Chondrocyte (in vitro differentiated cells): ENCODE data around the gene LUZP2. TPM values are rescaled to one million over a fixed set of nuclear protein-coding genes. Genes with fewer than 3 reads are reported as not detected.

ENCODE experiments used
- DNase-seq: peaks from one replicate; pipeline ENCODE4 v3.0.0; 2021; ENCODE audit warnings: mixed read lengths, low spot score
- H3K27ac Mint-ChIP-seq: one replicate; pipeline ENCODE4 v1.8.0; 2021; ENCODE audit warnings: mild to moderate bottlenecking, moderate library complexity, mixed read lengths; ENCODE audit not compliant: unreplicated experiment
- H3K27me3 Mint-ChIP-seq: 2 replicates; pipeline ENCODE4 v1.8.0; 2021; ENCODE audit warnings: low read depth, mixed read lengths
- H3K36me3 Mint-ChIP-seq: 2 replicates; pipeline ENCODE4 v1.8.0; 2021; ENCODE audit warnings: low read depth, mixed read lengths
- H3K4me1 Mint-ChIP-seq: 2 replicates; pipeline ENCODE4 v1.8.0; 2021; ENCODE audit warnings: low read depth, mild to moderate bottlenecking, mixed read lengths
- H3K4me3 Mint-ChIP-seq: one replicate; pipeline ENCODE4 v1.8.0; 2021; ENCODE audit warnings: mild to moderate bottlenecking, moderate library complexity, mixed read lengths; ENCODE audit not compliant: unreplicated experiment
- H3K9me3 Mint-ChIP-seq: 2 replicates; pipeline ENCODE4 v1.8.0; 2021; ENCODE audit warnings: low read depth, mixed read lengths
- total RNA-seq: library from RNA; stranded (reverse); gene quantifications from 3 replicates; pipeline ENCODE4 v1.2.1, GENCODE V29; 2021
- TF ChIP-seq, protein P1 (sequence below): fragments of 200-600 bp; sonication (generic); IDR thresholded peaks from 2 replicates; pipeline ENCODE4 v1.5.0; 2021; ENCODE audit warnings: antibody characterized with exemption, mild to moderate bottlenecking, moderate library complexity

LUZP2 gene
- total RNA-seq, 1 donor from 2014 or later, result 13.9 TPM

DNA sequence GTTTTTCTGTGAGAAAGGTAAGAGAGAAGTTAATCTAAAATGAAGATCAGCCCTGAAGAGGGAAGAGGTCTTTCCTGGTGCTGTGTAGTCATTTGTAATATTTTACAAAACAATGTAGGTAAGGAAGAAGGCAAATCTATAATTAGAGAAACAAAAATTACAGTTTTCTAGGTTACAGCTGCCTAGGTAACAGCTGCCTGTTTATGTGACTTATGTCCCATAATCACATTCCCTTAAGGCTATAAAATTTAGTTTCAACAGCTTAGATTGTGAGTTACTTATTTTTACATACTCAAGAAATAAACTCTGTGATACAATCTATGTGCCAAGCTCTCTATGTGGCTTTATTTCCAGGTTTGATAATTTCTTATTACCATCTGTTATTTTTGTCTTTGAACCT, 19.8 kb downstream of the LUZP2 start:
- TF ChIP-seq, protein P1, sequence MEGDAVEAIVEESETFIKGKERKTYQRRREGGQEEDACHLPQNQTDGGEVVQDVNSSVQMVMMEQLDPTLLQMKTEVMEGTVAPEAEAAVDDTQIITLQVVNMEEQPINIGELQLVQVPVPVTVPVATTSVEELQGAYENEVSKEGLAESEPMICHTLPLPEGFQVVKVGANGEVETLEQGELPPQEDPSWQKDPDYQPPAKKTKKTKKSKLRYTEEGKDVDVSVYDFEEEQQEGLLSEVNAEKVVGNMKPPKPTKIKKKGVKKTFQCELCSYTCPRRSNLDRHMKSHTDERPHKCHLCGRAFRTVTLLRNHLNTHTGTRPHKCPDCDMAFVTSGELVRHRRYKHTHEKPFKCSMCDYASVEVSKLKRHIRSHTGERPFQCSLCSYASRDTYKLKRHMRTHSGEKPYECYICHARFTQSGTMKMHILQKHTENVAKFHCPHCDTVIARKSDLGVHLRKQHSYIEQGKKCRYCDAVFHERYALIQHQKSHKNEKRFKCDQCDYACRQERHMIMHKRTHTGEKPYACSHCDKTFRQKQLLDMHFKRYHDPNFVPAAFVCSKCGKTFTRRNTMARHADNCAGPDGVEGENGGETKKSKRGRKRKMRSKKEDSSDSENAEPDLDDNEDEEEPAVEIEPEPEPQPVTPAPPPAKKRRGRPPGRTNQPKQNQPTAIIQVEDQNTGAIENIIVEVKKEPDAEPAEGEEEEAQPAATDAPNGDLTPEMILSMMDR, result no peak
- H3K4me1 Mint-ChIP-seq, result peaks cover 37% of the 10 kb centered on the region
- no peak for DNase-seq
- H3K27ac Mint-ChIP-seq, result no peak overlapping the region
- no peaks in the 10 kb centered on the region for H3K9me3 Mint-ChIP-seq
- H3K4me3 Mint-ChIP-seq, result no peak overlapping the region
- H3K27me3 Mint-ChIP-seq, result no peaks in the 10 kb centered on the region
- H3K36me3 Mint-ChIP-seq, result no peaks in the 10 kb centered on the region

DNA sequence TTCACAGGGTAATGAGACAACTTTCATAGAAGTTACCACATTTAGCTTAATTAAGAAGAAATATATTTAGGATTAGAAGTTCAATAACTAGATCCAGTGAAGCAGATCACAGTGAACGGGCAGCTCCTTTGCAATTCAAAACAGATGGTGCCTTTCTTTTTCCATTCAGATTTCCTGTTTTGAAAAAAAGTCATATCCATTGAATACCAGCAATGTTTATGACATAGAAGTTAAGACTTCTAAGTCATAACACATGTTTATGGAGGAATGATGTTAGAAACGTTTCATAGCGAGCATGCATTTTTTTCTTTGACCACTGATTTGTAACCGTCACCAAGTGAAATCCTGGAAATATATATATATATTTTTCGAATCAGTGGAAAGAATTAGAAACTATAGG, 24.7 kb downstream of the LUZP2 start:
- Mint-ChIP-seq H3K27ac (no peak overlapping the region), H3K4me3 (no peak overlapping the region), H3K36me3 (no peaks in the 10 kb centered on the region), H3K27me3 (no peaks in the 10 kb centered on the region), H3K4me1 (peaks cover 25% of the 10 kb centered on the region), H3K9me3 (no peaks in the 10 kb centered on the region)
- DNase-seq, result no peak
- TF ChIP-seq, protein P1, result no peak

DNA sequence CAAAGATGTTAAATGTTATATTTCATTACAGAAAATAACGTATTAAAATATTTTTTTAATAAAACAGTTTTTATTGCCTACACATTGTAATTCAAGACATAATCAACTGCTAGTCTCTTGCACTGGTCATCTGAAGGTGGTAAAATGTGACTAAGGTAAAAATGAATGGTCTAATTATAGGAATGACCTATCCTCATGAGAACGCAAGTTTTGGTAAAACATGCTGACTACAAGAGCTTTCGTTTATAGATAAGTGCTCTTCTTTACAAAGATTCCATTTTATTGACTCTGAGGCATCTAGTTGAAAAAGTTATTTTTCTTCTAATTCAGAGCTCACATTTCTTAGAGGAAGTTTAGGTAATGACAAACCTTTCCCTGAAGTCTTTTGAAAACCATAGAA, 27.3 kb downstream of the LUZP2 start:
- Mint-ChIP-seq H3K27ac (no peak overlapping the region), H3K27me3 (no peaks in the 10 kb centered on the region), H3K4me1 (peaks cover 28% of the 10 kb centered on the region), H3K4me3 (no peak overlapping the region), H3K36me3 (no peaks in the 10 kb centered on the region), H3K9me3 (no peaks in the 10 kb centered on the region)
- DNase-seq, result no peak
- TF ChIP-seq, protein P1, result no peak

DNA sequence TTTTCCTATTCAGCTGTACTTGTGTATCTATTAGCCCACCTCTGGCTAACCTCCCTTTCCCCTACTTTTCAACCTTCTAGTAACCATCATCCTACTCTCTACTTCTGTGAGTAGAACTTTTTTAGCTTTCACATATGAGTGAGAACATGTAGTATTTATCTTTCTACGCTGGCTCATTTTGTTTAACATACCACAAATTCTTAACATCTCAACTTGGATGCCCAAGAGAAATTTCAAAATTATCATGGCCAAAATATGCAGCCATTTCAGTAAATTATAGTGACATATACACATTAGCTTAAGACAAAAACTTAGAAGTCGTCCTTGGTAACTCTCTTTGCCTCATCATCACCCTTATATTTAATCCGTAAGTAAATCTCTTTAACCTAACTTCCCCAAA, 34.7 kb downstream of the LUZP2 start:
- peak overlapping the region; percentile 68 for H3K27ac Mint-ChIP-seq
- no peak overlapping the region for H3K4me3 Mint-ChIP-seq
- H3K27me3 Mint-ChIP-seq, result no peaks in the 10 kb centered on the region
- no peak for DNase-seq
- H3K4me1 Mint-ChIP-seq, result peaks cover 39% of the 10 kb centered on the region
- peaks cover 5% of the 10 kb centered on the region for H3K9me3 Mint-ChIP-seq
- H3K36me3 Mint-ChIP-seq, result no peaks in the 10 kb centered on the region
- TF ChIP-seq, protein P1, result no peak

DNA sequence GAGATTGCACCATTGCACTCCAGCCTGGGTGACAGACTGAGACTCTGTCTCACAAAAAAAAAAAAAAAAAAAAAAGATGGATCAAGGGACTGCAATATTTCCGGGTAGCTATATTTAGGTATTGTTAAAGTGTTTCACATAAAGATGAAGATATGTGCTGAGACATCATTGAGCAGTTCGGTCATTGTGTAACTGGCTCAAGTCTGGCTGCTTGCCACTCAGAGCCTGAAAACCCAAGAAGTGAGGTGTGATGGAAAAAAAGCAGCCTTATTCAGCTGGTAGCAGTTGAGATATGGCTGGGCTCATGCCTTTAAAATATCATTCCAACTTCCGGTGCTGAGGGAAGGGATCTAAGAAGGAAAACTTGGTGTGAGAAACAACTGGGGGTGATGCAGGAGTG, 46.9 kb downstream of the LUZP2 start:
- H3K4me1 Mint-ChIP-seq, result no peaks in the 10 kb centered on the region
- no peaks in the 10 kb centered on the region for H3K36me3 Mint-ChIP-seq
- no peak for DNase-seq
- H3K9me3 Mint-ChIP-seq, result peaks cover 10% of the 10 kb centered on the region
- H3K27ac Mint-ChIP-seq, result no peak overlapping the region
- no peak overlapping the region for H3K4me3 Mint-ChIP-seq
- TF ChIP-seq, protein P1, result no peak
- no peaks in the 10 kb centered on the region for H3K27me3 Mint-ChIP-seq
